Memory B cell (primary cell): ENCODE measurements around the gene GNAI3.

ENCODE experiments used
- ATAC-seq: fragments of 150-1000 bp; cut with Tn5 transposase; 2 replicates; pipeline ENCODE4 v1.10.0; 2021; ENCODE audit warnings: low read depth, mild to moderate bottlenecking, moderate library complexity
- DNase-seq, 2 donors: peaks; one replicate each; pipeline ENCODE4 v3.0.0; 2022; ENCODE audit warnings: low spot score in 2 of 2
- H3K27ac Mint-ChIP-seq: one replicate; pipeline ENCODE4 v1.8.0; 2022; ENCODE audit warnings: mild to moderate bottlenecking, moderate library complexity, mixed read lengths
- H3K27me3 Mint-ChIP-seq: one replicate; pipeline ENCODE4 v1.8.0; 2022; ENCODE audit warnings: mixed read lengths
- H3K36me3 Mint-ChIP-seq: one replicate; pipeline ENCODE4 v1.8.0; 2022; ENCODE audit warnings: mild to moderate bottlenecking, mixed read lengths
- H3K4me1 Mint-ChIP-seq: one replicate; pipeline ENCODE4 v1.8.0; 2022; ENCODE audit warnings: mixed read lengths
- H3K4me3 Mint-ChIP-seq: one replicate; pipeline ENCODE4 v1.8.0; 2022; ENCODE audit warnings: mild to moderate bottlenecking, moderate library complexity, mixed read lengths
- H3K9me3 Mint-ChIP-seq: one replicate; pipeline ENCODE4 v1.8.0; 2022; ENCODE audit warnings: mixed read lengths

GNAI3 gene

GRCh38 chr1:109615879-109616278 is 67.5 kb downstream of the GNAI3 start:
- DNase-seq, result peak in 1 of 2 donors; percentile 59
- no peaks in the 10 kb centered on the region for H3K27me3 Mint-ChIP-seq
- H3K4me3 Mint-ChIP-seq, result no peak overlapping the region
- no peaks in the 10 kb centered on the region for H3K36me3 Mint-ChIP-seq
- peak overlapping the region; percentile 66 for H3K27ac Mint-ChIP-seq
- peak; percentile 81 for ATAC-seq
- peaks cover 30% of the 10 kb centered on the region for H3K4me1 Mint-ChIP-seq
- H3K9me3 Mint-ChIP-seq, result no peaks in the 10 kb centered on the region

GRCh38 chr1:109616391-109616790 is 68.0 kb downstream of the GNAI3 start:
- no peak for ATAC-seq
- peaks cover 30% of the 10 kb centered on the region for H3K4me1 Mint-ChIP-seq
- no peaks in the 10 kb centered on the region for H3K9me3 Mint-ChIP-seq
- no peak for DNase-seq
- no peak overlapping the region for H3K4me3 Mint-ChIP-seq
- no peaks in the 10 kb centered on the region for H3K36me3 Mint-ChIP-seq
- no peaks in the 10 kb centered on the region for H3K27me3 Mint-ChIP-seq
- peak overlapping the region; percentile 66 for H3K27ac Mint-ChIP-seq

- Mint-ChIP-seq H3K36me3 (no peaks in the 10 kb centered on the region), H3K9me3 (no peaks in the 10 kb centered on the region), H3K27me3 (no peaks in the 10 kb centered on the region), H3K27ac (peak overlapping the region; percentile 15), H3K4me1 (peaks cover 38% of the 10 kb centered on the region), H3K4me3 (no peak overlapping the region)
- DNase-seq (no peak), ATAC-seq (no peak)
These were observed 68.9 kb downstream of the GNAI3 start for GRCh38 chr1:109617291-109617801.

- Mint-ChIP-seq H3K36me3 (no peaks in the 10 kb centered on the region), H3K4me1 (peaks cover 52% of the 10 kb centered on the region), H3K27me3 (no peaks in the 10 kb centered on the region), H3K9me3 (no peaks in the 10 kb centered on the region), H3K4me3 (peak overlapping the region; percentile 94), H3K27ac (peak overlapping the region; percentile 94)
- no peak for ATAC-seq
- no peak for DNase-seq
These were observed 70.5 kb downstream of the GNAI3 start for GRCh38 chr1:109618661-109619575.

- peak within 1 kb of the TSS; percentile 94 for H3K27ac Mint-ChIP-seq
- no peaks in the 10 kb centered on the region for H3K36me3 Mint-ChIP-seq
- H3K4me1 Mint-ChIP-seq, result peaks cover 59% of the 10 kb centered on the region
- peak within 1 kb of the TSS; percentile 94 for H3K4me3 Mint-ChIP-seq
- H3K27me3 Mint-ChIP-seq, result no peaks in the 10 kb centered on the region
- H3K9me3 Mint-ChIP-seq, result no peaks in the 10 kb centered on the region
- DNase-seq (peak; percentile 56 to 68), ATAC-seq (peak; percentile 57)
These were observed 71.4 kb downstream of the GNAI3 start, which contains the start of the genes AMPD2 and GNAT2 for GRCh38 chr1:109619576-109620400. Gene AMPD2, plus strand, starts transcription at chr1:109619837. Its CDS starts 1,339 bp downstream, at chr1:109621176. Gene GNAT2, minus strand, starts transcription at chr1:109619616. Its CDS starts 6,746 bp downstream, at chr1:109612870.

GRCh38 chr1:109620401-109620791 is 72.0 kb downstream of the GNAI3 start:
- Mint-ChIP-seq H3K27me3 (no peaks in the 10 kb centered on the region), H3K27ac (peak overlapping the region; percentile 94), H3K4me3 (peak overlapping the region; percentile 94), H3K4me1 (peaks cover 63% of the 10 kb centered on the region), H3K36me3 (peaks cover under 1% of the 10 kb centered on the region), H3K9me3 (no peaks in the 10 kb centered on the region)
- no peak for DNase-seq
- no peak for ATAC-seq

GRCh38 chr1:109620841-109621286 is 72.4 kb downstream of the GNAI3 start:
- peaks cover 2% of the 10 kb centered on the region for H3K36me3 Mint-ChIP-seq
- H3K4me3 Mint-ChIP-seq, result peak overlapping the region; percentile 94
- H3K27me3 Mint-ChIP-seq, result no peaks in the 10 kb centered on the region
- H3K27ac Mint-ChIP-seq, result peak overlapping the region; percentile 94
- peak; percentile 71 to 72 for DNase-seq
- H3K9me3 Mint-ChIP-seq, result no peaks in the 10 kb centered on the region
- peak; percentile 69 for ATAC-seq
- H3K4me1 Mint-ChIP-seq, result peaks cover 62% of the 10 kb centered on the region

- H3K4me1 Mint-ChIP-seq, result peaks cover 55% of the 10 kb centered on the region
- no peaks in the 10 kb centered on the region for H3K27me3 Mint-ChIP-seq
- no peaks in the 10 kb centered on the region for H3K9me3 Mint-ChIP-seq
- peaks cover 6% of the 10 kb centered on the region for H3K36me3 Mint-ChIP-seq
- peak overlapping the region; percentile 94 for H3K27ac Mint-ChIP-seq
- no peak for ATAC-seq
- DNase-seq, result no peak
- peak overlapping the region; percentile 94 for H3K4me3 Mint-ChIP-seq
These were observed 73.1 kb downstream of the GNAI3 start for GRCh38 chr1:109621379-109622136.

- Mint-ChIP-seq H3K27me3 (no peaks in the 10 kb centered on the region), H3K4me1 (peaks cover 52% of the 10 kb centered on the region), H3K36me3 (peaks cover 7% of the 10 kb centered on the region), H3K9me3 (no peaks in the 10 kb centered on the region), H3K27ac (peak overlapping the region; percentile 94), H3K4me3 (peak overlapping the region; percentile 94)
- ATAC-seq, result no peak
- no peak for DNase-seq
These were observed 73.9 kb downstream of the GNAI3 start for GRCh38 chr1:109622137-109622892.

GRCh38 chr1:109622895-109623294 is 74.5 kb downstream of the GNAI3 start:
- DNase-seq (no peak), ATAC-seq (no peak)
- no peaks in the 10 kb centered on the region for H3K9me3 Mint-ChIP-seq
- H3K27me3 Mint-ChIP-seq, result no peaks in the 10 kb centered on the region
- H3K36me3 Mint-ChIP-seq, result peaks cover 12% of the 10 kb centered on the region
- peaks cover 50% of the 10 kb centered on the region for H3K4me1 Mint-ChIP-seq
- peak overlapping the region; percentile 94 for H3K27ac Mint-ChIP-seq
- peak overlapping the region; percentile 24 for H3K4me3 Mint-ChIP-seq

GRCh38 chr1:109623601-109624161 is 75.3 kb downstream of the GNAI3 start:
- peaks cover 16% of the 10 kb centered on the region for H3K36me3 Mint-ChIP-seq

GRCh38 chr1:109624201-109625010 is 76.0 kb downstream of the GNAI3 start:
- peaks cover 43% of the 10 kb centered on the region for H3K4me1 Mint-ChIP-seq
- peak overlapping the region; percentile 69 for H3K4me3 Mint-ChIP-seq
- ATAC-seq, result peak; percentile 48
- DNase-seq, result peak in 1 of 2 donors; percentile 30
- H3K27me3 Mint-ChIP-seq, result no peaks in the 10 kb centered on the region
- H3K27ac Mint-ChIP-seq, result peak overlapping the region; percentile 94
- H3K36me3 Mint-ChIP-seq, result peaks cover 17% of the 10 kb centered on the region
- H3K9me3 Mint-ChIP-seq, result no peaks in the 10 kb centered on the region

More at GRCh38 chr1:109623601-109624161, 75.3 kb downstream of the GNAI3 start:
- peaks cover 47% of the 10 kb centered on the region for H3K4me1 Mint-ChIP-seq
- DNase-seq (no peak), ATAC-seq (no peak)
- H3K4me3 Mint-ChIP-seq, result peak overlapping the region; percentile 69
- no peaks in the 10 kb centered on the region for H3K9me3 Mint-ChIP-seq
- H3K27me3 Mint-ChIP-seq, result no peaks in the 10 kb centered on the region
- H3K27ac Mint-ChIP-seq, result peak overlapping the region; percentile 94
